OCI-LY1 (cell line): Measurements from ENCODE around the gene SYT4.

Experiments used
- CTCF ChIP-seq: fragments of 200-600 bp; sonication (generic), shearing (Covaris generic); IDR thresholded peaks from 2 replicates; pipeline ENCODE4 v1.5.1; 2017; ENCODE audit warnings: mild to moderate bottlenecking, antibody characterized with exemption, low read length, moderate library complexity, mixed read lengths
- EZH2 ChIP-seq: fragments of 200-600 bp; sonication (generic), shearing (Covaris generic); IDR thresholded peaks from 2 replicates; pipeline ENCODE4 v1.8.0; 2017; ENCODE audit warnings: borderline replicate concordance, mixed run types, mild to moderate bottlenecking, antibody characterized with exemption, low read length, moderate library complexity, mixed read lengths

DNA sequence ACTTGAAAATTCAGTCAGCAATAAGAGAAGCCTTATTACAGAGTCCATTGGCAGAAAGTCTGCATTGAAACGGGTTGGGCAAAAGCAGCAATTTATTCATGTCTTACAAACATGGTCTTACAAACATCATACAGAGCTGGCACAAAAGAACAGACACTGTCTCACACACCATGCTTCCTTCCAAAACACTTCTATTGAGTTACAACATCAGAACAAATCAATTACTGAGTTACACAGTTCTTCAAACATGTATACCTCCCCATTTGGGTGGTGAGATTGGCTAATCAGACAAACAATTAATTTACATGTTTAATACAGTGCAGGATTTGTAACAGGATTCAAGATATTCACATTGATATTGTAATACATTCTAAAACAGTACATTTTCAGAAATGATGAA lies 9.5 kb downstream of the SYT4 start:
- TF ChIP-seq CTCF (no peak), EZH2 (no peak)
